Measurements from ENCODE around the gene CCSAP.

GRCh38 chr1:229368347-229368746 lies 25.5 kb upstream of the CCSAP start:
- no peak for TF ChIP-seq CTCF (IDR thresholded peaks at IDR 0.05)
- TF ChIP-seq POLR2A (IDR thresholded peaks at IDR 0.05): no peak
- no peak for TF ChIP-seq POLR2AphosphoS5 (IDR thresholded peaks at IDR 0.05; ENCODE audit: insufficient read depth in 1 of 2, low read depth in 1 of 2)
